Kidney epithelial cell (primary cell): ENCODE results near the gene RBM7. TPM values are rescaled to one million over a fixed set of nuclear protein-coding genes. Genes with fewer than 3 reads are reported as not detected.

Source experiments
- DNase-seq: peaks from one replicate; pipeline ENCODE4 v3.0.0-alpha.2; 2010; ENCODE audit warnings: low read depth
- H3K27me3 ChIP-seq: 2 replicates; pipeline ENCODE4 v1.6.0; 2011; ENCODE audit warnings: low read length; ENCODE audit not compliant: control insufficient read depth, insufficient read depth
- H3K36me3 ChIP-seq: 2 replicates; pipeline ENCODE4 v1.5.1; 2011; ENCODE audit warnings: low read length; ENCODE audit not compliant: control insufficient read depth, insufficient read depth
- H3K4me3 ChIP-seq: 2 replicates; pipeline ENCODE4 v1.5.1; 2011; ENCODE audit warnings: low read depth, mild to moderate bottlenecking, control low read depth, low read length
- CTCF ChIP-seq: IDR thresholded peaks from 2 replicates; pipeline ENCODE4 v1.5.1; 2011; ENCODE audit warnings: mild to moderate bottlenecking, moderate library complexity, low read length, control low read depth, inconsistent platforms; ENCODE audit not compliant: insufficient read depth, poor library complexity, severe bottlenecking
- total RNA-seq: library from RNA; depleted of rRNA; stranded (reverse); fragments of >200 nt; gene quantifications from 2 replicates; pipeline ENCODE4 v1.2.3, GENCODE V29; 2015

The RBM7 gene
- total RNA-seq, 1 donor from 2014 or later, result 40.2 TPM

GRCh38 chr11:114377612-114378267, 22.7 kb upstream of the RBM7 start:
- no peak for TF ChIP-seq CTCF
- DNase-seq, result no peak
- Histone ChIP-seq H3K4me3 (no peak overlapping the region), H3K36me3 (no peaks in the 10 kb centered on the region), H3K27me3 (no peaks in the 10 kb centered on the region)

GRCh38 chr11:114379394-114380069, 20.9 kb upstream of the RBM7 start:
- no peak for TF ChIP-seq CTCF
- H3K4me3 ChIP-seq, result no peak overlapping the region
- H3K27me3 ChIP-seq, result no peaks in the 10 kb centered on the region
- no peak for DNase-seq
- no peaks in the 10 kb centered on the region for H3K36me3 ChIP-seq

- no peak for TF ChIP-seq CTCF
- H3K27me3 ChIP-seq, result no peaks in the 10 kb centered on the region
- no peak overlapping the region for H3K4me3 ChIP-seq
- H3K36me3 ChIP-seq, result no peaks in the 10 kb centered on the region
- no peak for DNase-seq
Observed at GRCh38 chr11:114382509-114382908, 18.0 kb upstream of the RBM7 start.

GRCh38 chr11:114384487-114384886, 16.0 kb upstream of the RBM7 start:
- DNase-seq, result no peak
- Histone ChIP-seq H3K36me3 (no peaks in the 10 kb centered on the region), H3K27me3 (no peaks in the 10 kb centered on the region), H3K4me3 (no peak overlapping the region)
- TF ChIP-seq CTCF, result no peak

GRCh38 chr11:114386131-114386530, 14.3 kb upstream of the RBM7 start:
- no peak for TF ChIP-seq CTCF
- no peak for DNase-seq
- no peaks in the 10 kb centered on the region for H3K36me3 ChIP-seq
- no peaks in the 10 kb centered on the region for H3K27me3 ChIP-seq
- H3K4me3 ChIP-seq, result no peak overlapping the region
